ENCODE measurements around the gene HPS6.
"Not testable (repeated sequence)": the region's sequence is repeated elsewhere in the genome, so short reads cannot be mapped to it uniquely, and the experiment has no call there.

Gene HPS6

GRCh38 chr10:102064868-102065560 lies at the start of gene HPS6:
Gene HPS6 (plus strand): TSS chr10:102065349. CDS start chr10:102065475, 126 bp downstream.
- peak; percentile 89 for DNase-seq (ENCODE audit: low spot score)

GRCh38 chr10:102016416-102016815 lies 48.7 kb upstream of the HPS6 start:
- no peak for DNase-seq (ENCODE audit: low spot score)

- no peak for DNase-seq (ENCODE audit: low spot score)
Observed at GRCh38 chr10:102017295-102017694, 47.9 kb upstream of the HPS6 start.

- DNase-seq (ENCODE audit: low spot score), result no peak
Observed at GRCh38 chr10:102020938-102021337, 44.2 kb upstream of the HPS6 start.

- DNase-seq (ENCODE audit: low spot score), result peak; percentile 29
Observed at GRCh38 chr10:102024799-102025198, 40.4 kb upstream of the HPS6 start.

- no peak for DNase-seq (ENCODE audit: low spot score)
Observed at GRCh38 chr10:102027261-102027660, 37.9 kb upstream of the HPS6 start.

GRCh38 chr10:102033787-102034186 lies 31.4 kb upstream of the HPS6 start:
- DNase-seq (ENCODE audit: low spot score), result no peak

- not testable (repeated sequence) for DNase-seq (ENCODE audit: low spot score)
Observed at GRCh38 chr10:102035807-102036206, 29.3 kb upstream of the HPS6 start.

- no peak for DNase-seq (ENCODE audit: low spot score)
Observed at GRCh38 chr10:102038410-102038809, 26.7 kb upstream of the HPS6 start.

- no peak for DNase-seq (ENCODE audit: low spot score)
Observed at GRCh38 chr10:102040305-102041050, 24.7 kb upstream of the HPS6 start.

- no peak for DNase-seq (ENCODE audit: low spot score)
Observed at GRCh38 chr10:102045292-102045691, 19.9 kb upstream of the HPS6 start.

- DNase-seq (ENCODE audit: low spot score), result no peak
Observed at GRCh38 chr10:102046095-102046494, 19.1 kb upstream of the HPS6 start.

- DNase-seq (ENCODE audit: low spot score), result peak; percentile 54
Observed at GRCh38 chr10:102054881-102055646, 10.1 kb upstream of the HPS6 start.

- DNase-seq (ENCODE audit: low spot score), result peak; percentile 98
Observed at GRCh38 chr10:102055647-102056419, 9.3 kb upstream of the HPS6 start, which contains the start of gene ARMH3. Gene ARMH3 (minus strand): TSS chr10:102056173. CDS start chr10:102040114, 16,059 bp downstream.

GRCh38 chr10:102059987-102060386 lies 5.2 kb upstream of the HPS6 start:
- DNase-seq (ENCODE audit: low spot score), result no peak

- no peak for DNase-seq (ENCODE audit: low spot score)
Observed at GRCh38 chr10:102064503-102064867, 664 bp upstream of the HPS6 start.

- peak; percentile 18 for DNase-seq (ENCODE audit: low spot score)
Observed at GRCh38 chr10:102065561-102066398, 631 bp downstream of the HPS6 start.

GRCh38 chr10:102066399-102067088 lies 1.4 kb downstream of the HPS6 start:
- no peak for DNase-seq (ENCODE audit: low spot score)

- DNase-seq (ENCODE audit: low spot score), result no peak
Observed at GRCh38 chr10:102067091-102067916, 2.2 kb downstream of the HPS6 start.
